Urothelium cell line (cell line): Measurements from ENCODE around the gene TEX13D.
"Not testable (repeated sequence)": the region's sequence is repeated elsewhere in the genome, so short reads cannot be mapped to it uniquely, and the experiment has no call there.

Source experiments
- DNase-seq: peaks from one replicate; pipeline ENCODE4 v3.0.0; 2011; ENCODE audit warnings: low spot score, mixed read lengths
- FAIRE-seq: peaks from 2 replicates; lab custom pipeline; 2011; peaks lifted over from hg19 to GRCh38; lab: Jason Lieb, UNC

The TEX13D gene

GRCh38 chrX:124332481-124333424 lies at the start of gene TEX13D:
TSS of gene TEX13D (plus strand) at chrX:124332660. CDS start at chrX:124332918, 258 bp downstream.
- DNase-seq (no peak), FAIRE-seq (no peak)

- DNase-seq (no peak), FAIRE-seq (no peak)
Measured at GRCh38 chrX:124289443-124289842, 43.0 kb upstream of the TEX13D start.

GRCh38 chrX:124293810-124294209 lies 38.6 kb upstream of the TEX13D start:
- FAIRE-seq (no peak), DNase-seq (no peak)

- DNase-seq, FAIRE-seq: not testable (repeated sequence)
Measured at GRCh38 chrX:124299323-124299722, 33.1 kb upstream of the TEX13D start.

- no peak for DNase-seq
- no peak for FAIRE-seq
Measured at GRCh38 chrX:124300405-124300804, 32.1 kb upstream of the TEX13D start.

- FAIRE-seq: no peak
Measured at GRCh38 chrX:124307253-124307907, 25.1 kb upstream of the TEX13D start.

GRCh38 chrX:124325732-124326131 lies 6.7 kb upstream of the TEX13D start:
- FAIRE-seq (no peak), DNase-seq (no peak)

More at GRCh38 chrX:124307253-124307907, 25.1 kb upstream of the TEX13D start:
- DNase-seq: no peak

DNA sequence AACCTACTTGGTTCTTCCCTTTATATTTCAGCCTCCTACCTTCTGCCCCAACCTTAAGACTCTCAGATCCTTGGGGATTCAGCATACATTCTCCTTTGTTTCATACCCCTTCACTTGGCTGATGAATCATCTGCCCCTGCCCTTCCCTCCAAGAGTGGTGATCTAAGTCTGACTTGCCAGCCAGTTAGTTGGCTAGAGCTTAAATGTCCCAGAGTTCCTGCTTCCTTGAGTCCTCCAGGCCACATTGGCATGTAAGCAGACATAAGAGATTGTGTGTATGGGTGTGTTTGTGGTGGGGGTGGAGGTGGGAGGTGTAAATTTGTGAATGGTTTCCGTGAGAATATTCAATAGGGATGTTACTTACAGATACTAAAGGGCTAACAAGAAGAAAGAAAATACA lies 3.7 kb upstream of the TEX13D start:
- FAIRE-seq: no peak
- DNase-seq: peak; percentile 6

DNA sequence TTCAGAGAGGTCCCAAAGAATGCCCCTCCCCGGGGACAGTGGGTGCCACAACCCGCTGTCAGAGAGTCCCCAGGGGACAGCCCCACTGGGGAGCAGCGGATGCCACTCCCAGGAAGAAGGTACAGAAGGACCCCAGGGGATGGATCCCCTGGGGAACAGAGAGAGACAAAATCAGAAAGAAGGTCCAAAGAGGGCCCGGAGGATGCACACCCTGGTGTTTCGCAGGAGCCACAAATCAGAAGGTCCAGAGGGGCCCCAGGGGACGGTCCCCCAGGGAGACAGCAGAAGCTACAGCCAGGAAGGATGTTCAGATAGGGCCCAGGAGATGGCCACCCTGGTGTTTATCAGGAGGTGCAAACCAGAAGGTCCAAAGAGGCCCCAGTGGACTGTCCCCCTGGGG lies 1.4 kb downstream of the TEX13D start:
- DNase-seq (no peak), FAIRE-seq (no peak)

DNA sequence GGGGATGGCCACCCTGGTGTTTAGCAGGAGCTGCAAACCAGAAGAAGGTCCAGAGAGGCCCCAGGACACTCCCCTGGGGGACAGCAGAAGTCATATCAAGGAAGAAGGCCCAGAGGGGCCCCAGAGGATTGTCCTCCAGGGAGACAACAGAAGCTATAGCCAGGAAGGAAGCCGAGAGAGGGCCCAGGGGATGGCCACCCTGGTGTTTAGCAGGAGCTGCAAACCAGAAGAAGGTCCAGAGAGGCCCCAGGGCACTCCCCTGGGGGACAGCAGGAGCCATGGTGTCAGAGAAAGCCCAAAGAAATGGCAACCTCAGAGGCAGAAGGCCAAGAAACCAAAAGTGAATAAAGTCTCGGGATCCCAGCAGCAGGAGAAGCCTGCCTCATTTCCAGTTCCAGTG lies 2.1 kb downstream of the TEX13D start:
- DNase-seq, FAIRE-seq: not testable (repeated sequence)

GRCh38 chrX:124335598-124335997 lies 3.1 kb downstream of the TEX13D start:
- DNase-seq (no peak), FAIRE-seq (no peak)

DNA sequence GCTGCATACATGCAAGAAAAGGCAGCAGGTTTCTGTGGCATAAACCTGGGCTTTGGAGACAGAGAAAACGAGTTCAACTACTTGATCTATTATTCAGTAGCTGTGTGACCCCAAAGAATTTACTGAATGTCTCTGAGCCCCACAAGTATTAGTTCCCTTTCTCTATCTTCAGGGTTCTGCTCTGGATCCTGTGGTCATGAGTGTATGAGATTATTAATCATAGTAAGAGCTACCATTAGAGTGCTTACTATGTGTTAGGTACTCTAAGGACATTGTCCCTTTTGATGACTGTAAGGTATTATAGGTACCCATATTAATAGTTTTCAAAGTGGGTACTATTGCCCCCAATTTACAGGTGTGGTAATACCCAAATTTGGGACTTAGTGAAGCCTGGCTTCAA lies 5.5 kb downstream of the TEX13D start:
- DNase-seq (no peak), FAIRE-seq (no peak)

GRCh38 chrX:124338733-124339514 lies 6.5 kb downstream of the TEX13D start:
- FAIRE-seq (no peak), DNase-seq (no peak)

DNA sequence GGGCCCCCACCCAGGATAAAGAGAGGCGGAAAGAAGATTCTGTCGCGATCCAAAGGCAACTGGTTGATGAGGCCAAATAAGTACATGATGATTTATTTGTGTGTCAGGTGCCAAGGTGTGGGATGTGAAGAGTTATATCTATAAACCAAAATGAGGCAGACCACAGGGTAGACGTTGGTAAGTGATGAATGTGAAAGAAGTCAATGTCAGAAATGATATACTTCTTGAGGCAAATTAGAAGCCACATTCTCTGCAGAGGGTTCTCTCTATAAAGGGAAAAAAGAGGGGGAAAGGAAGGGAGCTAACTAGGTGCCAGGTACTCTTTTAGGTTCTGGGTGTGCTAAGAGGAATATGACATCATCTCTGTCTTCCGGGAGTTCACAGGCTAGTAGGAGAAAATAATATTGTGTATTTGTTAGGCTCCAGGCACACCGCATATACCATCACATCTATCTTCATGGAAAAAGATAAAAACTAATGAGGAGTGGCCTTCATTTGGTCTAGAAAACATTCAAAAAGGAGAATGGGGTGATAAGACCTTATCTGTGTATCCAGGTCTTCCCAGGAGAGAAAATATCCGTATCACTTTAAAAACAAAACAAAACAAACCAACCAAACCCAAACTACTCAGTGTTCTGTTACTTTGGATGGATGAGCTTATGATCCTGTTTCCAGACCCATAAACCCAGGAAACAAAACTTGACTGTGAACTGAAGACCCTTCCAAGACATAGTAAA lies 9.1 kb downstream of the TEX13D start:
- FAIRE-seq (no peak), DNase-seq (no peak)

DNA sequence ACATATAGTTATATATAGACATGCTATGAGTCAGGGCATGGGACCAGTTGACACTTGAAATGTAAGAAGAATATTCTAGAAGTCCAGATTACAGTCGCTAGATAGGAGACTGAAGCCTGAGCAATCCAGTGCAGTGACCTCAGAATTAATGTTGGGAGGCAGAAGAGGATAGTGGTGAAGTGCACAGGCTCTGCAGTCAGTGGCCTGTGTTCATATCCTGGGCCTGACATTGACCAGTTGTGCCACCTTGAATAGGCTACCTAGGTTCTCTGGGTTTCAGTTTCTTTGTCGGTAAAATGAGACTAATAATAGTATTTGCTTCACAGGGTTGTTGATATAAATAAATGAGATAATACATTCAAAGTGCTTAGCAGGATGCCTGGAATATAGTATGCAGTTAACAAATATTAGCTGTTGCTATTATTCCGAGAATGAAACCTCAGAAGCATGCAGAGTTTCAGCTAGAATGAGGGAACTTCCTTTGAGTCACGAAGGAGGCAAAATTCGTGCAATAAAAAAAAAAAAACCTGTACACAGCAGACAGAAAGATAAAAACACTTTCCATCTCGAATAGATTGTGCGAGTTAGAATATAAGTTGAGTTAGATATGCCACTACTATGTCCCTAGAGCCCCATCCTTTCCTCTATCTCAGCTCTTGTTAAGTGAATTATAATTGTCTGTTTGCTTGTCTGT lies 9.9 kb downstream of the TEX13D start:
- DNase-seq: no peak
- FAIRE-seq: no peak

DNA sequence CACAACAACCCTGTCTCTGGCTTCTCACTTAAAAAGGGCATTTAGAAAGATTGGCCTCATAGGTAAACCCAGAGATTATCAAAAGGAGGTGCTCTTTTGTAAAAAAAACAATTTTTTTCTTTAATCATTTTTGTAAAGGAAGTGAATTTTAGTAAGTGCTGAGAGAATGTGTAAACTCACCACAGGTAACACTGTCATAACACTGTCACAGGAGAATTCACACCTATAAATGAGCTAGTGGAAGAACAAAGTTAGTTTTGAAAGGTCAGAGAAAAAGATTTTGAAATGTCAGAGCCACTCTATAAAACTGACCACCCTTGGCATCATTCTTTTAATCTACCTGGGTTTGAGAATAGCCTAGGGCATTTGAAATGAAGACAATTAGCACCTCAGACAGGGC lies 10.6 kb downstream of the TEX13D start:
- no peak for FAIRE-seq
- no peak for DNase-seq

DNA sequence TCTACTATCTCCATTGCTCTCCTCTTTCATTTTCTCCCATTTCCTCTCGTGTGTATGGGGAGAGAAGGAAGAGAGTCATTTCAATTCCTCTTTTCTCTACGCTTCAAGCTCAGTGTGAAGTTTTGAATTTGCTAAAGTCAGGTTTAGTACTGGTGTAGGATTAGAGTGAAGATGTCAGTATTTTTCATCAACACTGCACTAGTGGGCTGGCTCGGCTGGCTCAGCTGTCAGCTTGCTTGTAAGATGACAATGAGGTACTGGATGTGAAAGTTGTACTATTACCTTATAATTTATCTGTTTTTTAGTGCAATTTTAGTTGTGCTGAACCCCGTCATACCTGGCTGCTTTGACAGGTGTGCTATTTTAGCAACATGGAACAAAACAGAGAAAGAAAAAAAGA lies 11.8 kb downstream of the TEX13D start:
- DNase-seq (no peak), FAIRE-seq (no peak)

DNA sequence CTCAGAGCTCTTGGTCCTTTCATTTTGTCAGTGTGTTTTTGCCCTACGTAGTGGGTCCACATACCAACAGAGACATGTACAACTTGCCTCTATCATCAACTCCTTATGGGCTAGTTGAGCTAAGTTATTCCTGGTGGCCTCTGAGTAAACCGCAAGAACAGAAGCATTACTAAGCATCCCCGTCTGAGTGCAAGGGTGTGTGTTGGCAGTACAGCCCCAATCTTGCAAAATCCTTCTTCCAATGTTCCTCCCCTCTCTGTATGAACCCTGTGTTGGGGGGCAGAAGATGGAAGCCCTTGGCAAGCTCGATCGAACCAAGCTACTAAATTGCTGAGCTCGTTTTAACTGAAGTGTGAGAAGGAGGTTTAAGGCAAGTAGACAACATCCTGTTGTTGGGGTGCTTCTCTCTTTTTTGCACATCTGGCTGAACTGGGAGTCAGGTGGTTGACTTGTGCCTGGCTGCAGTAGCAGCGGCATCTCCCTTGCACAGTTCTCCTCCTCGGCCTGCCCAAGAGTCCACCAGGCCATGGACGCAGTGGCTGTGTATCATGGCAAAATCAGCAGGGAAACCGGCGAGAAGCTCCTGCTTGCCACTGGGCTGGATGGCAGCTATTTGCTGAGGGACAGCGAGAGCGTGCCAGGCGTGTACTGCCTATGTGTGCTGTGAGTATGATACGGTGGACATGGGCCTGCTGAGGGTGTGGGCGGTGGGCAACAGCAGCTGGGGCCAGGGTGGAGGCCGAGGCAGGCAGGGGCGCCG lies 13.8 kb downstream of the TEX13D start, which contains the start of gene SH2D1A:
Gene SH2D1A (plus strand): TSS at position 447 of the 760 bp plus-strand sequence. CDS start 80 bp downstream, at position 527.
- DNase-seq: no peak

DNA sequence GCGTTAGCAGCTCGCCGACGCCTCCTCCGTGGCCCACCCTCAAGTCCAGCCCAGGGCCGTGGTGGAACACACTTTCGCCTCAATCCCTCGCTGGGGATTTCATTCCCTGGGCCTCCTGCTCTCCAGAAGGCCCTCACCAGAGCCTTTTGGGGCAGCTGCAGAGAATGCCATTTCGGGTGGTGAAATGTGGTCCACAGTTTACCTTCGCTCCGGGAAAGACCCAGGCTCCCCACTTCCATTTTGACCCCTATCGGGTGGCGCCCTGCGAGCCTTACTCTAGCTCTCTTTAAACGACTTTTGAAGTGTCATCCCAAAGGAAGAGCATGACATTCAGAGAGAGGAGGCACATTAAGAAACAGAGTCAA lies 14.4 kb downstream of the TEX13D start:
- DNase-seq (no peak), FAIRE-seq (no peak)

More for the DNA sequence above, 13.8 kb downstream of the TEX13D start, which contains the start of gene SH2D1A:
- FAIRE-seq: no peak
